Measurements from ENCODE around the gene CHFR. TPM values are rescaled to one million over a fixed set of nuclear protein-coding genes. Genes with fewer than 3 reads are reported as not detected.

The CHFR gene
- total RNA-seq, 1 experiment from 2014 or later: 53.3 TPM

DNA sequence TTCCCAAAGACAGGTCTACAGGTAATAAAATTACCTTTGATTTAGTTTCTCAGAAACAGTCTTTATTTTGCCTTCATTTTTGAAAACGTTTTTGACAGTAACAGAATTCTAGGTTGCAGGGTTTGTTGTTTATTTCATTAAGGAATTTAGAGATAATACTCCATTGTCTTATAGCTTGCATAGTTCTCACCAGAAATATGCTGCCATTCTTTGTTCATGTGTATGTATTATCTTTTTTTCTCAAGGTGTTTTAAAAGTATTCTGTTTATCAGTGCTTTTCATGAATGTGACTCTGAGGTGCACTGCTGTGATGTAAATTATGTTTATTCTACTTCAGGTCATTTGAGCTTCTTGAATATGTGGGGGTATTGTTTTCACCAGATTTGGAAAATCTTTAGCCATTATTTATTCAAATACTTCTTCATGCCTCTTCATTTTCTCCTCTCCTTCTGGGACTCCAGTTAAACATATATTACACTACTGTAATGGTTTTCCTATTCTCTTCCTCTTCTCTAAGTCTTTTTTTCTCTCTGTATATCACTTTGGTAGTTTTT is 36.0 kb upstream of the CHFR start:
- Histone ChIP-seq H2BK20ac (ENCODE audit: low read depth, low read length, poor library complexity, severe bottlenecking) (no peak overlapping the region), H3K56ac (ENCODE audit: insufficient read length, low read depth, low read length) (no peak overlapping the region), H4K5ac (ENCODE audit: insufficient read length, low read depth, low read length) (no peak overlapping the region), H2AK5ac (ENCODE audit: insufficient read length, low read length) (no peak overlapping the region), H3K9ac (ENCODE audit: extremely low read depth, insufficient read length, low read length) (no peak overlapping the region), H3T11ph (ENCODE audit: low read length) (no peak overlapping the region), H3K79me1 (ENCODE audit: insufficient read depth, low read depth, low read length, poor library complexity, severe bottlenecking) (no peaks in the 10 kb centered on the region), H3K4ac (ENCODE audit: low read depth, low read length) (no peak overlapping the region), H3K79me2 (ENCODE audit: insufficient read depth, low read length) (no peaks in the 10 kb centered on the region), H2AFZ (ENCODE audit: low read length) (no peak overlapping the region), H3K27ac (ENCODE audit: insufficient read length, low read depth, low read length) (no peak overlapping the region), H2BK120ac (ENCODE audit: low read depth, low read length, poor library complexity, severe bottlenecking) (no peak overlapping the region), H3K27me3 (ENCODE audit: insufficient read depth, low read length) (no peaks in the 10 kb centered on the region), H3K14ac (ENCODE audit: insufficient read depth, low read length) (no peak overlapping the region), H2BK12ac (ENCODE audit: insufficient read length, low read depth, low read length) (no peak overlapping the region), H2BK5ac (ENCODE audit: insufficient read length, low read length) (no peak overlapping the region), H4K20me1 (ENCODE audit: control insufficient read depth, insufficient read depth, insufficient read length) (no peaks in the 10 kb centered on the region), H2BK15ac (ENCODE audit: low read depth, low read length) (no peak overlapping the region), H4K91ac (ENCODE audit: insufficient read length, low read depth, low read length) (no peak overlapping the region), H3K23ac (ENCODE audit: insufficient read length, low read depth, low read length) (no peak overlapping the region), H3K4me1 (ENCODE audit: insufficient read depth, low read length) (no peaks in the 10 kb centered on the region), H3K23me2 (ENCODE audit: insufficient read length, low read depth, low read length, poor library complexity, severe bottlenecking) (no peaks in the 10 kb centered on the region), H3K18ac (ENCODE audit: insufficient read length, low read depth, low read length) (no peak overlapping the region), H4K8ac (replicated peaks; ENCODE audit: insufficient read length, low read depth, low read length) (no peak overlapping the region), H3K9me3 (ENCODE audit: control insufficient read depth, low read depth, low read length) (peaks cover 73% of the 10 kb centered on the region), H3K4me2 (ENCODE audit: insufficient read depth, insufficient read length, low read length) (no peak overlapping the region)
- peaks cover 16% of the 10 kb centered on the region for H3K27me3 Mint-ChIP-seq (ENCODE audit: low read depth)
- no peak for TF ChIP-seq CTCF (conservative IDR thresholded peaks at IDR 0.05)
- H3K9me3 Mint-ChIP-seq: peaks cover 92 to 98% of the 10 kb centered on the region in 2 experiments
- no peak overlapping the region for H3K27ac Mint-ChIP-seq
- no peak for DNase-seq
- no CpG with 5 or more reads among the region's 1 CpG for WGBS (ENCODE audit: extremely low coverage, insufficient read length, low lambda C conversion rate)
- H3K4me1 Mint-ChIP-seq: no peaks in the 10 kb centered on the region
- no peak overlapping the region for H3K4me3 Mint-ChIP-seq
- H3K36me3 Mint-ChIP-seq (ENCODE audit: insufficient read depth in 1 of 3, low read depth in 3 of 3): peaks cover 41 to 69% (median 62%) of the 10 kb centered on the region in 3 experiments

All from H9 (cell line).